H9 (cell line): Measurements from ENCODE around the gene RNF220. TPM values are rescaled to one million over a fixed set of nuclear protein-coding genes. Genes with fewer than 3 reads are reported as not detected.

Experiments used
- DNase-seq: peaks from one replicate; pipeline ENCODE4 v3.0.0-alpha.2; 2017
- H2AFZ ChIP-seq: one replicate; pipeline ENCODE4 v1.6.1; 2013; ENCODE audit warnings: mild to moderate bottlenecking, low read length, control low read depth, moderate library complexity
- H2AK5ac ChIP-seq: 2 replicates; pipeline ENCODE4 v1.6.1; 2013; ENCODE audit warnings: low read length, control low read depth, mixed read lengths; ENCODE audit not compliant: insufficient read length
- H2BK120ac ChIP-seq: one replicate; pipeline ENCODE4 v1.6.1; 2013; ENCODE audit warnings: low read depth, mild to moderate bottlenecking, low read length, control low read depth, inconsistent platforms; ENCODE audit not compliant: poor library complexity, severe bottlenecking
- H2BK12ac ChIP-seq: 2 replicates; pipeline ENCODE4 v1.6.1; 2013; ENCODE audit warnings: low read length, control low read depth, mixed read lengths, low read depth; ENCODE audit not compliant: insufficient read length
- H2BK15ac ChIP-seq: 2 replicates; pipeline ENCODE4 v1.6.1; 2013; ENCODE audit warnings: low read depth, low read length, control low read depth
- H2BK20ac ChIP-seq: one replicate; pipeline ENCODE4 v1.6.1; 2013; ENCODE audit warnings: low read depth, mild to moderate bottlenecking, low read length, control low read depth, inconsistent platforms; ENCODE audit not compliant: poor library complexity, severe bottlenecking
- H2BK5ac ChIP-seq: 2 replicates; pipeline ENCODE4 v1.6.1; 2013; ENCODE audit warnings: low read length, control low read depth, mixed read lengths; ENCODE audit not compliant: insufficient read length
- H3K14ac ChIP-seq: 2 replicates; pipeline ENCODE4 v1.6.1; 2013; ENCODE audit warnings: low read length, control low read depth; ENCODE audit not compliant: insufficient read depth
- H3K18ac ChIP-seq: 2 replicates; pipeline ENCODE4 v1.6.1; 2013; ENCODE audit warnings: low read depth, mild to moderate bottlenecking, mixed read lengths, low read length, control low read depth; ENCODE audit not compliant: insufficient read length
- H3K23ac ChIP-seq: 2 replicates; pipeline ENCODE4 v1.6.1; 2013; ENCODE audit warnings: low read length, control low read depth, mixed read lengths, low read depth; ENCODE audit not compliant: insufficient read length
- H3K23me2 ChIP-seq: 2 replicates; pipeline ENCODE4 v1.6.1; 2013; ENCODE audit warnings: low read depth, mild to moderate bottlenecking, mixed read lengths, low read length, control low read depth; ENCODE audit not compliant: insufficient read length, poor library complexity, severe bottlenecking
- H3K27ac ChIP-seq: 2 replicates; pipeline ENCODE4 v1.5.1; 2013; ENCODE audit warnings: low read length, control low read depth, mixed read lengths, low read depth; ENCODE audit not compliant: insufficient read length
- H3K27me3 ChIP-seq: 2 replicates; pipeline ENCODE4 v1.6.1; 2013; ENCODE audit warnings: low read length, control low read depth, inconsistent platforms; ENCODE audit not compliant: insufficient read depth
- H3K4ac ChIP-seq: 2 replicates; pipeline ENCODE4 v1.6.1; 2013; ENCODE audit warnings: low read depth, mild to moderate bottlenecking, control low read depth, inconsistent platforms, low read length, moderate library complexity
- H3K4me1 ChIP-seq: 2 replicates; pipeline ENCODE4 v1.6.1; 2013; ENCODE audit warnings: low read length, control low read depth, inconsistent platforms; ENCODE audit not compliant: insufficient read depth
- H3K4me2 ChIP-seq: 2 replicates; pipeline ENCODE4 v1.6.1; 2013; ENCODE audit warnings: low read length, control low read depth, mixed read lengths; ENCODE audit not compliant: insufficient read length, insufficient read depth
- H3K56ac ChIP-seq: 2 replicates; pipeline ENCODE4 v1.6.1; 2013; ENCODE audit warnings: low read depth, mild to moderate bottlenecking, mixed read lengths, low read length, control low read depth; ENCODE audit not compliant: insufficient read length
- H3K79me1 ChIP-seq: 2 replicates; pipeline ENCODE4 v1.6.1; 2013; ENCODE audit warnings: low read depth, mild to moderate bottlenecking, moderate library complexity, low read length, control low read depth, inconsistent platforms; ENCODE audit not compliant: insufficient read depth, poor library complexity, severe bottlenecking
- H3K79me2 ChIP-seq: 2 replicates; pipeline ENCODE4 v1.6.1; 2013; ENCODE audit warnings: low read length, control low read depth, inconsistent platforms; ENCODE audit not compliant: insufficient read depth
- H3K9ac ChIP-seq: 2 replicates; pipeline ENCODE4 v1.6.1; 2013; ENCODE audit warnings: low read length, control low read depth, mixed read lengths; ENCODE audit not compliant: insufficient read length; ENCODE audit errors: extremely low read depth
- H3K9me3 ChIP-seq: one replicate; pipeline ENCODE4 v1.6.1; 2013; ENCODE audit warnings: low read depth, low read length, inconsistent platforms; ENCODE audit not compliant: control insufficient read depth
- H3T11ph ChIP-seq: one replicate; pipeline ENCODE4 v1.6.1; 2013; ENCODE audit warnings: mild to moderate bottlenecking, low read length, control low read depth, inconsistent platforms
- H4K20me1 ChIP-seq: one replicate; pipeline ENCODE4 v1.6.1; 2013; ENCODE audit not compliant: control insufficient read depth, insufficient read length, insufficient read depth
- H4K5ac ChIP-seq: 2 replicates; pipeline ENCODE4 v1.6.1; 2013; ENCODE audit warnings: low read depth, mild to moderate bottlenecking, mixed read lengths, low read length, control low read depth; ENCODE audit not compliant: insufficient read length
- H4K8ac ChIP-seq: replicated peaks from 2 replicates; pipeline ENCODE4 v1.6.1; 2013; ENCODE audit warnings: low read length, control low read depth, mixed read lengths, low read depth; ENCODE audit not compliant: insufficient read length
- H4K91ac ChIP-seq: 2 replicates; pipeline ENCODE4 v1.6.1; 2013; ENCODE audit warnings: low read depth, mild to moderate bottlenecking, moderate library complexity, mixed read lengths, low read length, control low read depth; ENCODE audit not compliant: insufficient read length
- H3K27ac Mint-ChIP-seq, 3 experiments: 2 replicates in 2 of 3; 3 replicates in 1 of 3; pipeline ENCODE4 v1.8.0; 2020 to 2021; ENCODE audit warnings: mixed read lengths in 3 of 3, mild to moderate bottlenecking in 1 of 3, moderate library complexity in 1 of 3
- H3K27me3 Mint-ChIP-seq: 2 replicates; pipeline ENCODE4 v1.8.0; 2021; ENCODE audit warnings: low read depth, mild to moderate bottlenecking, moderate library complexity, mixed read lengths
- H3K36me3 Mint-ChIP-seq, 3 experiments: 2 replicates in 2 of 3; 3 replicates in 1 of 3; pipeline ENCODE4 v1.8.0; 2020 to 2021; ENCODE audit warnings: low read depth in 3 of 3, mixed read lengths in 3 of 3; ENCODE audit not compliant: insufficient read depth in 1 of 3
- H3K4me1 Mint-ChIP-seq, 2 experiments: 2 replicates each; pipeline ENCODE4 v1.8.0; 2020; ENCODE audit warnings: mixed read lengths in 2 of 2
- H3K4me3 Mint-ChIP-seq, 2 experiments: 2 replicates in 1 of 2; 3 replicates in 1 of 2; pipeline ENCODE4 v1.8.0; 2020 to 2021; ENCODE audit warnings: mild to moderate bottlenecking in 2 of 2, mixed read lengths in 2 of 2, moderate library complexity in 1 of 2
- H3K9me3 Mint-ChIP-seq, 2 experiments: 2 replicates in 1 of 2; 3 replicates in 1 of 2; pipeline ENCODE4 v1.8.0; 2020; ENCODE audit warnings: mild to moderate bottlenecking in 2 of 2, mixed read lengths in 2 of 2, moderate library complexity in 1 of 2
- CTCF ChIP-seq: fragments of 200-600 bp; sonication (generic); conservative IDR thresholded peaks from 3 replicates; pipeline ENCODE4 v1.8.0; 2021; ENCODE audit warnings: antibody characterized with exemption, mild to moderate bottlenecking
- WGBS: extraction: QIAGEN DNeasy Blood & Tissue Kit; methylation state at CpG from one replicate; pipeline ENCODE4 v1.1.7; 2013; ENCODE audit warnings: missing lambda C conversion rate, low lambda C conversion rate, mixed read lengths; ENCODE audit not compliant: insufficient read length; ENCODE audit errors: extremely low coverage; 5-methylcytosine and 5-hydroxymethylcytosine counted together
- total RNA-seq: library from RNA; stranded (reverse); gene quantifications from 2 replicates; pipeline ENCODE4 v1.2.1, GENCODE V29; 2021

RNF220 gene
- total RNA-seq, 1 experiment from 2014 or later = 109 TPM

- Histone ChIP-seq H2BK12ac (no peak overlapping the region), H3K9me3 (no peaks in the 10 kb centered on the region), H2BK120ac (no peak overlapping the region), H3K23ac (no peak overlapping the region), H4K5ac (no peak overlapping the region), H2AFZ (no peak overlapping the region), H3T11ph (no peak overlapping the region), H4K91ac (no peak overlapping the region), H2BK15ac (no peak overlapping the region), H2AK5ac (no peak overlapping the region), H3K4ac (no peak overlapping the region), H2BK20ac (no peak overlapping the region), H3K27ac (no peak overlapping the region), H4K8ac (no peak overlapping the region), H3K4me2 (no peak overlapping the region), H3K27me3 (no peaks in the 10 kb centered on the region), H3K18ac (no peak overlapping the region), H3K4me1 (no peaks in the 10 kb centered on the region), H3K9ac (no peak overlapping the region), H3K56ac (no peak overlapping the region), H3K14ac (no peak overlapping the region), H3K23me2 (no peaks in the 10 kb centered on the region), H2BK5ac (no peak overlapping the region), H4K20me1 (no peaks in the 10 kb centered on the region), H3K79me1 (no peaks in the 10 kb centered on the region), H3K79me2 (no peaks in the 10 kb centered on the region)
- Mint-ChIP-seq H3K27me3 (peaks cover 24% of the 10 kb centered on the region), H3K27ac (no peak overlapping the region), H3K36me3 (peaks cover 0 to 3% (median 0%) of the 10 kb centered on the region in 3 experiments; a peak in 1 of 7 replicates), H3K4me3 (no peak overlapping the region), H3K9me3 (no peaks in the 10 kb centered on the region), H3K4me1 (peaks cover 5 to 7% of the 10 kb centered on the region in 2 experiments; a peak in 3 of 4 replicates)
- no peak for DNase-seq
- TF ChIP-seq CTCF = no peak
- no CpG with 5 or more reads among the region's 12 CpGs for WGBS
These were observed 55.2 kb downstream of the RNF220 start for GRCh38 chr1:44460107-44460882.
